ENCODE results near the gene GSTCD. TPM values are rescaled to one million over a fixed set of nuclear protein-coding genes. Genes with fewer than 3 reads are reported as not detected.

Gene GSTCD
- total RNA-seq, 1 experiment from 2014 or later: 22.5 TPM

- H3K36me3 ChIP-seq (ENCODE audit: control insufficient read depth in 1 of 2, insufficient read depth in 2 of 2, low read length in 2 of 2): no peaks in the 10 kb centered on the region
- ATAC-seq: no peak
- no peak overlapping the region for H2AFZ ChIP-seq (ENCODE audit: low read depth, low read length, poor library complexity, severe bottlenecking)
- BruUV-seq (replicated peaks): no TSS peak
- H3K27me3 ChIP-seq (ENCODE audit: insufficient read depth, low read length): no peaks in the 10 kb centered on the region
- ChIA-PET POLR2A (no interaction called here), RAD21 (ENCODE audit: low non-redundant PET in 1 of 2, low total read pairs in 2 of 2, uncharacterized antibody in 2 of 2, unreplicated experiment in 2 of 2) (no interaction called here), CTCF (interaction anchor here (0.6 to 2.0 kb wide), 3 partner anchors 10 to 193 kb away, joined by 3 to 22 read pairs (median 5); no protein-coding TSS in a partner anchor)
- no peaks in the 10 kb centered on the region for H3K9me3 ChIP-seq (ENCODE audit: control insufficient read depth in 1 of 2, insufficient read depth in 1 of 2, low read depth in 1 of 2, low read length in 2 of 2)
- H3K9ac ChIP-seq (ENCODE audit: low read length): no peak overlapping the region
- no peaks in the 10 kb centered on the region for H3K9me2 ChIP-seq (ENCODE audit: insufficient read depth)
- no peak overlapping the region for H3K4me3 ChIP-seq (replicated peaks in 1 of 2; ENCODE audit: low read depth in 1 of 2, low read length in 2 of 2)
- H3K4me2 ChIP-seq (ENCODE audit: low read length): no peak overlapping the region
- DNase-seq (ENCODE audit: low read depth, low spot score): no peak
- H4K20me1 ChIP-seq (ENCODE audit: insufficient read depth): no peaks in the 10 kb centered on the region
- H3K79me2 ChIP-seq (ENCODE audit: insufficient read depth, low read length): peaks cover 51% of the 10 kb centered on the region
- intact Hi-C loops (cut with micrococcal nuclease): no loop called here
- H3K4me1 ChIP-seq (ENCODE audit: control insufficient read depth in 1 of 2, insufficient read depth in 2 of 2, low read length in 2 of 2): peaks cover 0 to 6% of the 10 kb centered on the region in 2 experiments; a peak in 2 of 4 replicates
- H3K27ac ChIP-seq (ENCODE audit: low read depth, low read length): no peak overlapping the region
- TF ChIP-seq ZBTB33 (IDR thresholded peaks at IDR 0.05; ENCODE audit: extremely low read depth, insufficient replicate concordance, low read length) (no peak), CTCF (IDR thresholded peaks at IDR 0.05 in 2 of 3, conservative IDR thresholded peaks at IDR 0.05 in 1 of 3; ENCODE audit: borderline replicate concordance in 1 of 3, insufficient read depth in 1 of 3, low read depth in 2 of 3, low read length in 2 of 3) (no peak), YY1 (IDR thresholded peaks at IDR 0.05; ENCODE audit: extremely low read depth, insufficient replicate concordance, low read depth, low read length) (no peak), ZFX (IDR thresholded peaks at IDR 0.05) (no peak), FOSL1 (IDR thresholded peaks at IDR 0.05; ENCODE audit: low read depth) (no peak), ZNF274 (IDR thresholded peaks at IDR 0.05; ENCODE audit: low read depth, low read length) (no peak), TCF7L2 (IDR thresholded peaks at IDR 0.05; ENCODE audit: borderline replicate concordance, extremely low read depth, insufficient read depth, insufficient read length) (no peak), MAX (IDR thresholded peaks at IDR 0.05) (no peak)
Measured at GRCh38 chr4:105714071-105714521, 5.5 kb downstream of the GSTCD start.

Data from HCT116 (cell line).